ENCODE measurements around the gene TYW3. TPM values are rescaled to one million over a fixed set of nuclear protein-coding genes. Genes with fewer than 3 reads are reported as not detected.
"Not testable (repeated sequence)": the region's sequence is repeated elsewhere in the genome, so short reads cannot be mapped to it uniquely, and the experiment has no call there.

Gene TYW3
- total RNA-seq, 1 donor, result 17.4 TPM

- no peaks in the 10 kb centered on the region for H3K9me3 ChIP-seq (ENCODE audit: low read depth, low read length)
Observed at GRCh38 chr1:74755475-74755874, 22.5 kb downstream of the TYW3 start.

GRCh38 chr1:74756650-74757049 lies 23.7 kb downstream of the TYW3 start:
- not testable (repeated sequence) for H3K4me1 ChIP-seq (ENCODE audit: insufficient read depth, low read length); H3K4me2 ChIP-seq (ENCODE audit: insufficient read depth, low read length); H3K79me2 ChIP-seq (ENCODE audit: insufficient read depth, low read length); H3K27ac ChIP-seq (ENCODE audit: low read depth, low read length); H3K27me3 ChIP-seq (ENCODE audit: insufficient read depth, low read length); H3K4me3 ChIP-seq (ENCODE audit: insufficient read depth, low read length); H3K9me3 ChIP-seq (ENCODE audit: low read depth, low read length); DNase-seq (ENCODE audit: insufficient read length, low spot score, missing footprints); H2AFZ ChIP-seq (ENCODE audit: low read length); H4K20me1 ChIP-seq (ENCODE audit: insufficient read depth, low read length)
- peaks cover 32% of the 10 kb centered on the region for H3K36me3 ChIP-seq (ENCODE audit: insufficient read depth, low read length)

More at GRCh38 chr1:74755475-74755874, 22.5 kb downstream of the TYW3 start:
- no peak for DNase-seq (ENCODE audit: insufficient read length, low spot score, missing footprints)
- Histone ChIP-seq H3K36me3 (ENCODE audit: insufficient read depth, low read length) (peaks cover 32% of the 10 kb centered on the region), H3K79me2 (ENCODE audit: insufficient read depth, low read length) (no peaks in the 10 kb centered on the region), H3K27ac (ENCODE audit: low read depth, low read length) (no peak overlapping the region), H3K4me2 (ENCODE audit: insufficient read depth, low read length) (no peak overlapping the region), H2AFZ (ENCODE audit: low read length) (no peak overlapping the region), H3K27me3 (ENCODE audit: insufficient read depth, low read length) (no peaks in the 10 kb centered on the region), H3K4me1 (ENCODE audit: insufficient read depth, low read length) (no peaks in the 10 kb centered on the region), H3K4me3 (ENCODE audit: insufficient read depth, low read length) (no peak overlapping the region), H4K20me1 (ENCODE audit: insufficient read depth, low read length) (no peaks in the 10 kb centered on the region)
- TF ChIP-seq CTCF (IDR thresholded peaks at IDR 0.05; ENCODE audit: extremely low read depth, low read depth, low read length), result no peak

DNA sequence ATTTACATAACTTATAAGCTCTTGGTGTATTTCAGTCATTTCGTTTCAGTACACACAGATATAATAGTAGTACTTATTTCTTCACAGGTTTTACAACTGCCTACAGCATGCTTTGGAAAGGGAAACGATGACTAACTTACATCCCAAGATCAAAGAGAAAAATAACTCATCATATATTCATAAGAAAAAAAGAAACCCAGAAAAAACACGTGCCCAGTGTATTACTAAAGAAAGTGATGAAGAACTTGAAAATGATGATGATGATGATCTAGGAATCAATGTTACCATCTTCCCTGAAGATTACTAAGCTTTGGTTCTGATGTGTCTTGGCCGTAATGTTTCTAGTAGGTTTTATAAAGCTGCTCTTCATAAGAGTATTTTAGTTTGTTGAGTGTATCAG lies 30.9 kb downstream of the TYW3 start:
- Histone ChIP-seq H3K9me3 (ENCODE audit: low read depth, low read length) (no peaks in the 10 kb centered on the region), H3K4me3 (ENCODE audit: insufficient read depth, low read length) (no peak overlapping the region), H4K20me1 (ENCODE audit: insufficient read depth, low read length) (no peaks in the 10 kb centered on the region), H3K36me3 (ENCODE audit: insufficient read depth, low read length) (peaks cover 5% of the 10 kb centered on the region), H3K79me2 (ENCODE audit: insufficient read depth, low read length) (no peaks in the 10 kb centered on the region), H3K27ac (ENCODE audit: low read depth, low read length) (no peak overlapping the region), H2AFZ (ENCODE audit: low read length) (no peak overlapping the region), H3K4me2 (ENCODE audit: insufficient read depth, low read length) (no peak overlapping the region), H3K27me3 (ENCODE audit: insufficient read depth, low read length) (no peaks in the 10 kb centered on the region), H3K4me1 (ENCODE audit: insufficient read depth, low read length) (no peaks in the 10 kb centered on the region)
- DNase-seq (ENCODE audit: insufficient read length, low spot score, missing footprints), result no peak
- TF ChIP-seq CTCF (IDR thresholded peaks at IDR 0.05; ENCODE audit: extremely low read depth, low read depth, low read length), result no peak

- H3K27ac ChIP-seq (ENCODE audit: low read depth, low read length), result no peak overlapping the region
- no peaks in the 10 kb centered on the region for H3K4me1 ChIP-seq (ENCODE audit: insufficient read depth, low read length)
- no peaks in the 10 kb centered on the region for H4K20me1 ChIP-seq (ENCODE audit: insufficient read depth, low read length)
- no peak overlapping the region for H2AFZ ChIP-seq (ENCODE audit: low read length)
- DNase-seq (ENCODE audit: insufficient read length, low spot score, missing footprints), result no peak
- no peak for TF ChIP-seq CTCF (IDR thresholded peaks at IDR 0.05; ENCODE audit: extremely low read depth, low read depth, low read length)
- H3K4me2 ChIP-seq (ENCODE audit: insufficient read depth, low read length), result no peak overlapping the region
- no peaks in the 10 kb centered on the region for H3K9me3 ChIP-seq (ENCODE audit: low read depth, low read length)
- H3K4me3 ChIP-seq (ENCODE audit: insufficient read depth, low read length), result no peak overlapping the region
- no peaks in the 10 kb centered on the region for H3K79me2 ChIP-seq (ENCODE audit: insufficient read depth, low read length)
- no peaks in the 10 kb centered on the region for H3K27me3 ChIP-seq (ENCODE audit: insufficient read depth, low read length)
- H3K36me3 ChIP-seq (ENCODE audit: insufficient read depth, low read length), result no peaks in the 10 kb centered on the region
Observed at GRCh38 chr1:74766579-74766978, 33.6 kb downstream of the TYW3 start.
